NOMO-1 treated with DMSO at 0.1 percent for 48 hours (cell line): ENCODE data around the gene WDR70.
A peak's percentile ranks its signal among the peaks of the same experiment; 100 is the strongest.
"Not testable (repeated sequence)": the region's sequence is repeated elsewhere in the genome, so short reads cannot be mapped to it uniquely, and the experiment has no call there.

Experiments used
- DNase-seq: peaks from one replicate; lab custom pipeline; 2025; ENCODE audit not compliant: unreplicated experiment; lab: John Stamatoyannopoulos, UW

The WDR70 gene

DNA sequence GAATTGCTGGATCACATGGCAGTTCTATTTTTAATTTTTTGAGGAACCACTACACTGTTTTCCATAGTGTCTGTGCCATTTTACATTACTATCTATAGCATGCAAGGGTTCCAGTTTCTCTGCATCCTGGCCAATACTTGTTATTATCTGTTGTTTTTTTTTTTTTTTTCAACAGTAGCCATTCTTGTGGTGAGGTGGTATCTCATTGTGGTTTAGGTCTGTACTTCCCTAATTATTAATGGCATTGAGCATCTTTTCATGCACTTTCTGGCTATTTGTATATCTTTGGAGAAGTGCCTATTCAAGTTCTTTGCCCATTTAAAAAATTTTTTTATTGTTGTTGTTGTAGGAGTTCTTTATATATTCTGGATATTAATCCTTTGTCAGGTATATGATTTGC is 363.0 kb downstream of the WDR70 start:
- peak; percentile 68 for DNase-seq

DNA sequence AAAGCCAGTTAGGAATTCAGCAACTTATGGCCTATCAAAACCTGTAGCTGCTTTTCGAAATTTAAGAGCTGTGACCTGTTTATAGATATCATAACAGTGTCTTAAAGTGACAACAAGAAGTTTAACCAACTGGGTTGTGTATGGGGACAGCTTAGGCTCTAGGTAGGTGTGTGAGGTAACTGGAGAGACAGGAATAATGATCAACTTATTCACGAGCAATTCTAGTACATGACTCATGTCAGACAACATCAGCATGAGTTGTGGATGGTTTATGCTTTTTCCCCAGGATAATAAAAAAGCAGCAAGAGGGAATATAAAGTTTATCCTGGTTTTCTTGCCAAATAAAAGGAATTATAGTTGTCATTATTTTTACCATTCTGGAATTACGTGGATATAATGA is 372.1 kb downstream of the WDR70 start:
- DNase-seq, result no peak

- DNase-seq, result no peak
Observed at GRCh38 chr5:37754976-37755375, 375.9 kb downstream of the WDR70 start.

GRCh38 chr5:37755581-37755980 is 376.5 kb downstream of the WDR70 start:
- DNase-seq, result no peak

GRCh38 chr5:37756248-37756647 is 377.1 kb downstream of the WDR70 start:
- no peak for DNase-seq

- DNase-seq, result no peak
Observed at GRCh38 chr5:37757980-37758582, 379.0 kb downstream of the WDR70 start.

- DNase-seq, result no peak
Observed at GRCh38 chr5:37767251-37767650, 388.1 kb downstream of the WDR70 start.

DNA sequence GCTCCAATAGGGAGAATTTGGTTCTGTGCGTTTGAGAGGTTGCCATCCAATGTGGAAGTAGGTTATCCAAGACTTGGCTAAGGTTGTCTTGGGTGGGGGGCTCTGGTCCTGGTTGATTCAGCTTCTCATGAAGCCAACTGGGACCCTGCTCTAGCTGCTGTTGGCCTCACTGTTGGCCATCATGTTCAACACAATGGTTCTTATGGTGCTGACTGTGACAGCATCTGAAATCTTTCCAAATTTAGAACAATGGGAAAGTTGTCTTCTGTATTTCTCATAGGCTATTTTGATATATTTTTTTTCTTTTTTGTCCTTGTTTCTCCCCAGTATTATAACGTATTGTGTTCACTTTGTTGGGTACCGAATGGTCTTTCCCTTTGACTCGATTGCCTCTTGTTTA is 388.8 kb downstream of the WDR70 start:
- DNase-seq, result no peak

- no peak for DNase-seq
Observed at GRCh38 chr5:37768371-37768770, 389.3 kb downstream of the WDR70 start.

GRCh38 chr5:37769108-37769507 is 390.0 kb downstream of the WDR70 start:
- no peak for DNase-seq

DNA sequence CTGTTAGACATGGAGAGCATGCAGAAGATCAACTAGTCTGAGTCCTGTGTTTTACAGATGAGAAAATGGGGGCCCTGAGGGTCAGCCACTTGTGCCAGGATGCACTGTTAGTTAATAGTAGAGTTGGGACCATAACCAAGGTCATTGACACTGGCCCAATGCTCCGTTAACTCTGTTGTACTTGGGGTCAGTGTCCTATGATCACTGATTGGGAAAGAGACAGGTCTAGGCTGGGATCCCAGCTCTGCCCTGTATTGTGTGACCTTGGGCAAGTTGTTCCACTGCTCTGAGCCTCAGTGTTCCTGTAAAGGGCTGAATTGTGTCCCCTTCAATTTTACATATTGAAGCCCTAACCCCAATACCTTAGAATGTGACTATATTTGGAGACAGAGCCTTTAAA is 390.7 kb downstream of the WDR70 start:
- no peak for DNase-seq

- DNase-seq, result no peak
Observed at GRCh38 chr5:37770786-37771185, 391.7 kb downstream of the WDR70 start.

DNA sequence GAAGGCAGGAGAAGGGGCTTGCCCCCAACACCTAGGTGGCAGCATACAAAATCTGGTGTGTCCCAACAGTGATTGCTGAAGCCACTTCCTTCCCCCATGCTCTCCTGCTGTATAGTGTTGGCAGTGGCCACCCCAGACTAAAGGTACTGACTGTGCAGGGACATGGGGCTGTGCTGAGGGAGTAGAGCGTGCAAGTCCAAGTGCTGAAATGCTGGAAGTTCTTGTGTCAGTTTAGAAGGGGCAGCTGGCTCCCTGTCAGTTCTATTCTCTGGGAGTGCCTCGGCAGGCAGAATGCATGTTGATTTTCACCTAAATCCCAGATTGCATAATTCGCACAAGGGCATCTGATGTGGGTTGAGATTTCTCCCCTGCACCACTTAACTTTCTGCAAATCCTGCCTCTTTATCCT is 392.1 kb downstream of the WDR70 start:
- peak; percentile 67 for DNase-seq

- DNase-seq, result no peak
Observed at GRCh38 chr5:37771731-37772130, 392.6 kb downstream of the WDR70 start.

DNA sequence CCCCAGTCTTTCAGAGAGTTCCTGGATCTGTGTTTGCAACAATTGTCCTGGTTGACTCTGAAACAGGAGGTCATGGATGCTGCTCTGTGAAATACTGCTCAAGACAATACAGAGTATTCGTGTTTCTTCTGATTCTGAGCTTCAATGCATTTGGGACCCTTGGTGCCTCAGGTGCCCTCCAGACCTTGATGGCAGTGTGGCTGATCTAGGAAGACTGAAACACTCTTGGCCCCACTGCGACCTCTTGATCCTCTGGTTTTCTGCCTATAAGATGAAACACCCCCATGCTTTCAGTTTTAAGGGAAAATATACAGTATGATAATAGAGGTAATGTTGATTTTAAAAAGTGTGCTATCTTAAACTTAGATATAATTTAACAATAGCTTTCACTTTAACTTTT is 393.1 kb downstream of the WDR70 start:
- no peak for DNase-seq

DNA sequence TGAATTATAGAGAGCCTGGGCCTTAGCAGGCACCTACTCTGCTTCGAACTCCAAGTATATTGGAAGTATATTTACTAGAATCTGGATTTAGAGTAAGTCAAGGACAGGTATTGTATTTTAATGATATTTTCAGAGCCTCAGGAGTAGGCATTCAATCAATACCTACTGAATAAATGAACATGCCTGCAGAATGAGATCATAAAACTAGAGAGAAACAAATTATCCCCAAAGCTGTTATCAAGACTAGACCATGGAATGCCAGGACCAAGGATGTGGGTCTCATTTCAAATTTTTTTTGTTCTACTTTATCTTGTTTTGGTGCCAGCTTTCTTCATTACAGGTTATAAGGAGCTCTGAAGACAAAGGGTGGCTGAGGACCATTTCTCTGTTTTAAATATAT is 394.7 kb downstream of the WDR70 start:
- no peak for DNase-seq

GRCh38 chr5:37774912-37775483 is 395.9 kb downstream of the WDR70 start:
- peak; percentile 29 for DNase-seq

DNA sequence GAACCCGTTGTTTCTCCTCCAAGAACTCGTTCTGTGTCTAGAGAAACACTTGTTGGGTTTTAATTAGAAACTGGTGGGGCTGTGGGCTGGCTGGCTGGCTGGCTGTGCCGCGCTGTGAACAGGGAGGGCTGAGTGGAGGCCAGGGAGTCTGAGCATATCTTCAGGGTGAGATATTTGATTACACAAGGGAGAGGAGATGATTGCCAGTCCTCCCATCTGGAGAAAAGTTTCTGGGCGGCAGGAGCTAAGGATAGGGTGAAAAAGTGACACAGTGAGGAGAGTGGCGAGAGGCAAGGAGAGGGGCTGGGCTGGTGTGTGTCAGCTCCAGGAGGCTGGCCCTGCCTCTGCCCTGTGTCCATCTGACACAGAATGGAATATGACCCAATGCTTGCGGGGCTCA is 397.7 kb downstream of the WDR70 start:
- DNase-seq, result no peak

- DNase-seq, result peak; percentile 85
Observed at GRCh38 chr5:37777432-37778130, 398.5 kb downstream of the WDR70 start.

- not testable (repeated sequence) for DNase-seq
Observed at GRCh38 chr5:37781409-37781808, 402.3 kb downstream of the WDR70 start.

GRCh38 chr5:37786416-37786815 is 407.3 kb downstream of the WDR70 start:
- DNase-seq, result no peak

DNA sequence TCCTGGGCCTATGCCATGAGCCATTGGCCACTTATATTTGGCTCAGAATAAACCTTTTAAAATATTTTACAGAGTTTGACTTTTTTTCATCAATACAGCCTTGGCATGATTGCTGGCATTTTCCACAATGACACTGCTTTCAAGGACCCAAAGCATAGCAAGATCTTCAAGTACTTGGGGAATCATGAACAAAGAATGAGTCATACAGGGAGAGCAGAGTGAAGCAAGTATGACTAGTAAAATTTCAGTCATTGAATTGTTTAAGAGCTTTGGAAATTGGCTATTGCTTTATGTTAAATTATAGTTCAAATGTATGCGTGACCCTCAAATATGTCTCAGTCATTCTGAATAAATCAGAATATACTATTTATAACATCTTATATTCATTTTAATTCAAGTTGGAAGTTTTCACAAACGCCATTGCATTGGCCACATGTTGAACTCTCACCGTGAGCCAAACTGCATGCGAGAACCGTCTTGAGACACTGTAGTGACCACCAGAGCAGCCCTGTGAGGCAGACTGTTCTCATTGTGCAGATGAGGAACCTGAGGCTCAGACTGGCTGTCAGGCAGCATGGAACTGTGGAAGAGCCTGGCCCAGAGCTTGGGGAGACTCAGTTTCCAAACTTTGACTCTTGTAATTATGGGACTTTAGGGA is 407.9 kb downstream of the WDR70 start:
- DNase-seq, result no peak
